Nucleus accumbens (tissue), 56 donors: ENCODE results near the gene ADAMTS18.
A peak's percentile ranks its signal among the peaks of the same experiment; 100 is the strongest.
"Not testable (repeated sequence)": the region's sequence is repeated elsewhere in the genome, so short reads cannot be mapped to it uniquely, and the experiment has no call there.

Source experiments
- DNase-seq, 56 donors: peaks; one replicate each; lab custom pipeline; 2025; lab: John Stamatoyannopoulos, UW

ADAMTS18 gene

GRCh38 chr16:77295896-77296295, 138.9 kb downstream of the ADAMTS18 start:
- no peak for DNase-seq

GRCh38 chr16:77290451-77291115, 144.3 kb downstream of the ADAMTS18 start:
- no peak for DNase-seq

- no peak for DNase-seq
Measured at GRCh38 chr16:77289331-77289809, 145.5 kb downstream of the ADAMTS18 start.

GRCh38 chr16:77288222-77288621, 146.6 kb downstream of the ADAMTS18 start:
- no peak for DNase-seq

- no peak for DNase-seq
Measured at GRCh38 chr16:77285676-77286075, 149.2 kb downstream of the ADAMTS18 start.

GRCh38 chr16:77282345-77282744, 152.5 kb downstream of the ADAMTS18 start:
- DNase-seq = no peak

GRCh38 chr16:77279316-77279715, 155.5 kb downstream of the ADAMTS18 start:
- DNase-seq = not testable (repeated sequence)

GRCh38 chr16:77277571-77277970, 157.3 kb downstream of the ADAMTS18 start:
- DNase-seq = no peak

- no peak for DNase-seq
Measured at GRCh38 chr16:77277141-77277540, 157.7 kb downstream of the ADAMTS18 start.

- DNase-seq = no peak
Measured at GRCh38 chr16:77276661-77277060, 158.2 kb downstream of the ADAMTS18 start.

- not testable (repeated sequence) for DNase-seq
Measured at GRCh38 chr16:77275303-77275702, 159.5 kb downstream of the ADAMTS18 start.

- DNase-seq = no peak
Measured at GRCh38 chr16:77273815-77274214, 161.0 kb downstream of the ADAMTS18 start.

GRCh38 chr16:77271532-77272426, 163.1 kb downstream of the ADAMTS18 start:
- peak in 15 of 56 donors; percentile 3 to 47 (median 8) for DNase-seq

- DNase-seq = not testable (repeated sequence)
Measured at GRCh38 chr16:77266185-77266584, 168.6 kb downstream of the ADAMTS18 start.

- no peak for DNase-seq
Measured at GRCh38 chr16:77262971-77263370, 171.9 kb downstream of the ADAMTS18 start.

- DNase-seq = no peak
Measured at GRCh38 chr16:77250400-77250799, 184.4 kb downstream of the ADAMTS18 start.

- no peak for DNase-seq
Measured at GRCh38 chr16:77246150-77246549, 188.7 kb downstream of the ADAMTS18 start.

GRCh38 chr16:77242471-77242870, 192.4 kb downstream of the ADAMTS18 start:
- not testable (repeated sequence) for DNase-seq

- no peak for DNase-seq
Measured at GRCh38 chr16:77238593-77238992, 196.2 kb downstream of the ADAMTS18 start.

GRCh38 chr16:77236063-77236511, 198.7 kb downstream of the ADAMTS18 start:
- peak in 54 of 56 donors; percentile 32 to 94 (median 77) for DNase-seq

GRCh38 chr16:77234611-77235010, 200.2 kb downstream of the ADAMTS18 start:
- DNase-seq = no peak
